Fibroblast of lung (primary cell): Measurements from ENCODE around the gene TRPV4. TPM values are rescaled to one million over a fixed set of nuclear protein-coding genes. Genes with fewer than 3 reads are reported as not detected.

ENCODE experiments used
- DNase-seq, 2 donors: peaks; one replicate each; pipeline versions ENCODE4 v3.0.0 to v3.0.0-alpha.2; 2010; ENCODE audit warnings: low read depth in 2 of 2
- H2AFZ ChIP-seq: 2 replicates; pipeline ENCODE4 v1.5.1; 2012; ENCODE audit warnings: low read length, control low read depth, inconsistent platforms
- H3K27ac ChIP-seq: 2 replicates; pipeline ENCODE4 v1.5.1; 2011; ENCODE audit warnings: low read length, control low read depth; ENCODE audit not compliant: insufficient read depth
- H3K27me3 ChIP-seq: 2 replicates; pipeline ENCODE4 v1.5.1; 2011; ENCODE audit warnings: mild to moderate bottlenecking, low read length; ENCODE audit not compliant: control insufficient read depth, insufficient read depth
- H3K36me3 ChIP-seq: 2 replicates; pipeline ENCODE4 v1.5.1; 2011; ENCODE audit warnings: low read length; ENCODE audit not compliant: control insufficient read depth, insufficient read depth
- H3K4me1 ChIP-seq: 2 replicates; pipeline ENCODE4 v1.5.1; 2011; ENCODE audit warnings: low read length; ENCODE audit not compliant: control insufficient read depth, insufficient read depth; ENCODE audit errors: extremely low read depth
- H3K4me2 ChIP-seq: 2 replicates; pipeline ENCODE4 v1.5.1; 2011; ENCODE audit warnings: low read length, control low read depth; ENCODE audit not compliant: insufficient read depth; ENCODE audit errors: extremely low read depth
- H3K4me3 ChIP-seq, 4 experiments: fragments of 200-600 bp in 1 of 4; sonication (generic) in 1 of 4; replicated peaks in 1 of 4; 2 replicates each; pipeline ENCODE4 v1.5.1; 2011 to 2016; ENCODE audit warnings: low read length in 4 of 4, low read depth in 3 of 4, mild to moderate bottlenecking in 3 of 4, control low read depth in 2 of 4, inconsistent platforms in 1 of 4, mixed read lengths in 1 of 4; ENCODE audit not compliant: insufficient read depth in 1 of 4; ENCODE audit errors: control extremely low read depth in 1 of 4
- H3K79me2 ChIP-seq: 2 replicates; pipeline ENCODE4 v1.5.1; 2012; ENCODE audit warnings: mild to moderate bottlenecking, low read length, inconsistent platforms; ENCODE audit not compliant: control insufficient read depth, insufficient read depth
- H3K9ac ChIP-seq: 2 replicates; pipeline ENCODE4 v1.5.1; 2011; ENCODE audit warnings: mild to moderate bottlenecking, low read length, control low read depth; ENCODE audit not compliant: insufficient read depth
- H3K9me3 ChIP-seq: 2 replicates; pipeline ENCODE4 v1.5.1; 2012; ENCODE audit warnings: low read depth, low read length; ENCODE audit not compliant: control insufficient read depth, insufficient read depth
- H4K20me1 ChIP-seq: 2 replicates; pipeline ENCODE4 v1.5.1; 2011; ENCODE audit warnings: low read length; ENCODE audit not compliant: control insufficient read depth, insufficient read depth; ENCODE audit errors: extremely low read depth
- EZH2 ChIP-seq: IDR thresholded peaks from 2 replicates; pipeline ENCODE4 v1.5.1; 2012; ENCODE audit warnings: low read length, control low read depth, mild to moderate bottlenecking; ENCODE audit errors: missing control alignments
- polyA plus RNA-seq, 2 donors: library from polyadenylated mRNA; depleted of rRNA in 1 of 2; stranded (reverse) in 1 of 2; unstranded in 1 of 2; fragments of >200 nt; gene quantifications; 2 replicates each; pipeline ENCODE4 v1.2.1, GENCODE V29; 2011 to 2012; ENCODE audit warnings: missing spikeins in 1 of 2
- total RNA-seq: library from RNA; depleted of rRNA; stranded (reverse); fragments of >200 nt; gene quantifications from 2 replicates; pipeline ENCODE4 v1.2.1, GENCODE V29; 2014
- TF ChIP-seq, protein P1 (sequence below), 2 donors: IDR thresholded peaks in 1 of 2; conservative IDR thresholded peaks in 1 of 2; 1 replicate in 1 of 2; 2 replicates in 1 of 2; pipeline ENCODE4 v1.5.1; 2011 to 2012; ENCODE audit warnings: low read length in 2 of 2, control low read depth in 1 of 2, inconsistent platforms in 1 of 2, low read depth in 1 of 2, mild to moderate bottlenecking in 1 of 2

Gene TRPV4
- total and polyA plus RNA-seq, 2 donors (not counting 1 experiment from before 2014, with no cell fraction given): 0.66 to 0.83 TPM

GRCh38 chr12:109793411-109793810 is 39.8 kb downstream of the TRPV4 start:
- H3K27me3 ChIP-seq: no peaks in the 10 kb centered on the region
- no peaks in the 10 kb centered on the region for H3K79me2 ChIP-seq
- H3K27ac ChIP-seq: no peak overlapping the region
- no peak overlapping the region for H2AFZ ChIP-seq
- no peaks in the 10 kb centered on the region for H3K36me3 ChIP-seq
- no peak for DNase-seq
- no peak overlapping the region for H3K9ac ChIP-seq
- no peaks in the 10 kb centered on the region for H3K4me1 ChIP-seq
- H3K4me3 ChIP-seq: no peak overlapping the region
- no peaks in the 10 kb centered on the region for H3K9me3 ChIP-seq
- no peak for TF ChIP-seq EZH2
- TF ChIP-seq, protein P1, sequence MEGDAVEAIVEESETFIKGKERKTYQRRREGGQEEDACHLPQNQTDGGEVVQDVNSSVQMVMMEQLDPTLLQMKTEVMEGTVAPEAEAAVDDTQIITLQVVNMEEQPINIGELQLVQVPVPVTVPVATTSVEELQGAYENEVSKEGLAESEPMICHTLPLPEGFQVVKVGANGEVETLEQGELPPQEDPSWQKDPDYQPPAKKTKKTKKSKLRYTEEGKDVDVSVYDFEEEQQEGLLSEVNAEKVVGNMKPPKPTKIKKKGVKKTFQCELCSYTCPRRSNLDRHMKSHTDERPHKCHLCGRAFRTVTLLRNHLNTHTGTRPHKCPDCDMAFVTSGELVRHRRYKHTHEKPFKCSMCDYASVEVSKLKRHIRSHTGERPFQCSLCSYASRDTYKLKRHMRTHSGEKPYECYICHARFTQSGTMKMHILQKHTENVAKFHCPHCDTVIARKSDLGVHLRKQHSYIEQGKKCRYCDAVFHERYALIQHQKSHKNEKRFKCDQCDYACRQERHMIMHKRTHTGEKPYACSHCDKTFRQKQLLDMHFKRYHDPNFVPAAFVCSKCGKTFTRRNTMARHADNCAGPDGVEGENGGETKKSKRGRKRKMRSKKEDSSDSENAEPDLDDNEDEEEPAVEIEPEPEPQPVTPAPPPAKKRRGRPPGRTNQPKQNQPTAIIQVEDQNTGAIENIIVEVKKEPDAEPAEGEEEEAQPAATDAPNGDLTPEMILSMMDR (conservative IDR thresholded peaks at IDR 0.05 in 1 of 2, IDR thresholded peaks at IDR 0.05 in 1 of 2; ENCODE audit: low read depth in 1 of 2, low read length in 2 of 2): no peak
- no peak overlapping the region for H3K4me2 ChIP-seq
- no peaks in the 10 kb centered on the region for H4K20me1 ChIP-seq

- DNase-seq: no peak
- Histone ChIP-seq H3K9ac (no peak overlapping the region), H3K27ac (no peak overlapping the region), H3K4me1 (no peaks in the 10 kb centered on the region), H3K4me2 (no peak overlapping the region), H3K9me3 (no peaks in the 10 kb centered on the region), H3K27me3 (no peaks in the 10 kb centered on the region), H3K36me3 (no peaks in the 10 kb centered on the region), H3K4me3 (no peak overlapping the region), H4K20me1 (no peaks in the 10 kb centered on the region), H2AFZ (no peak overlapping the region), H3K79me2 (no peaks in the 10 kb centered on the region)
- no peak for TF ChIP-seq EZH2
- TF ChIP-seq, protein P1 (conservative IDR thresholded peaks at IDR 0.05 in 1 of 2, IDR thresholded peaks at IDR 0.05 in 1 of 2; ENCODE audit: low read depth in 1 of 2, low read length in 2 of 2): no peak
Observed at GRCh38 chr12:109792992-109793391, 40.2 kb downstream of the TRPV4 start.

GRCh38 chr12:109789526-109790048 is 43.6 kb downstream of the TRPV4 start:
- Histone ChIP-seq H3K4me3 (no peak overlapping the region), H4K20me1 (no peaks in the 10 kb centered on the region), H3K9me3 (no peaks in the 10 kb centered on the region), H3K27ac (no peak overlapping the region), H3K36me3 (no peaks in the 10 kb centered on the region), H3K27me3 (no peaks in the 10 kb centered on the region), H2AFZ (no peak overlapping the region), H3K4me1 (no peaks in the 10 kb centered on the region), H3K9ac (no peak overlapping the region), H3K79me2 (no peaks in the 10 kb centered on the region), H3K4me2 (no peak overlapping the region)
- no peak for TF ChIP-seq EZH2
- TF ChIP-seq, protein P1 (conservative IDR thresholded peaks at IDR 0.05 in 1 of 2, IDR thresholded peaks at IDR 0.05 in 1 of 2; ENCODE audit: low read depth in 1 of 2, low read length in 2 of 2): no peak
- DNase-seq: no peak
